IMR-90 (cell line): ENCODE measurements around the gene TTC9. TPM values are rescaled to one million over a fixed set of nuclear protein-coding genes. Genes with fewer than 3 reads are reported as not detected.
A peak's percentile ranks its signal among the peaks of the same experiment; 100 is the strongest.

Source experiments
- ATAC-seq: fragments of 200-7000 bp; cut with Tn5 transposase; 2 replicates; pipeline ENCODE4 v1.9.1; 2020; ENCODE audit warnings: low read depth, mild to moderate bottlenecking, moderate library complexity
- BruUV-seq: library from RNA; stranded (reverse); fragments of 400-500 nt; replicated peaks from 2 replicates; lab custom pipeline; 2021; lab: Mats Ljungman, UMichigan
- CTCF ChIA-PET: fragments of 300-600 bp; formaldehyde crosslinking; extraction: SDS; loops from one replicate; lab custom pipeline; 2021; ENCODE audit warnings: antibody characterized with exemption; lab: Yijun Ruan, JAX
- POLR2A ChIA-PET: fragments of 300-600 bp; sonication (Branson Sonifier 250); formaldehyde crosslinking; loops from one replicate; lab custom pipeline; 2022; ENCODE audit warnings: antibody characterized with exemption; ENCODE audit not compliant: unreplicated experiment; lab: Charles Lee
- DNase-seq: peaks from one replicate; pipeline ENCODE4 v3.0.0; 2013
- H2AFZ ChIP-seq: replicated peaks from 2 replicates; pipeline ENCODE3; 2013; ENCODE audit warnings: low read length, mild to moderate bottlenecking; ENCODE audit not compliant: poor library complexity
- H2AK5ac ChIP-seq: 2 replicates; pipeline ENCODE4 v1.6.1; 2013; ENCODE audit warnings: low read depth, low read length, inconsistent platforms
- H2AK9ac ChIP-seq: replicated peaks from 2 replicates; pipeline ENCODE3; 2013; ENCODE audit warnings: mild to moderate bottlenecking, low read depth, low read length, moderate library complexity; ENCODE audit not compliant: poor library complexity
- H2BK120ac ChIP-seq: 2 replicates; pipeline ENCODE4 v1.6.1; 2013; ENCODE audit warnings: low read depth, low read length, inconsistent platforms
- H2BK15ac ChIP-seq: 3 replicates; pipeline ENCODE4 v1.6.1; 2013; ENCODE audit warnings: low read depth, low read length, inconsistent platforms
- H2BK20ac ChIP-seq: 2 replicates; pipeline ENCODE4 v1.6.1; 2013; ENCODE audit warnings: low read depth, mild to moderate bottlenecking, inconsistent platforms, low read length, moderate library complexity
- H2BK5ac ChIP-seq: 2 replicates; pipeline ENCODE4 v1.6.1; 2013; ENCODE audit warnings: mild to moderate bottlenecking, low read depth, low read length, inconsistent platforms; ENCODE audit not compliant: poor library complexity, severe bottlenecking
- H3K14ac ChIP-seq: replicated peaks from 2 replicates; pipeline ENCODE4 v1.6.1; 2013; ENCODE audit warnings: low read depth, low read length, inconsistent platforms
- H3K18ac ChIP-seq: 2 replicates; pipeline ENCODE4 v1.6.1; 2013; ENCODE audit warnings: low read depth, low read length, control low read depth
- H3K23ac ChIP-seq: 2 replicates; pipeline ENCODE4 v1.6.1; 2013; ENCODE audit warnings: low read depth, low read length, inconsistent platforms
- H3K27ac ChIP-seq: 2 replicates; pipeline ENCODE4 v1.5.1; 2013; ENCODE audit warnings: mild to moderate bottlenecking, control low read depth, low read length; ENCODE audit not compliant: insufficient read depth
- H3K27me3 ChIP-seq: 2 replicates; pipeline ENCODE4 v1.6.1; 2013; ENCODE audit warnings: low read length; ENCODE audit not compliant: control insufficient read depth, insufficient read depth
- H3K36me3 ChIP-seq: 2 replicates; pipeline ENCODE4 v1.6.1; 2013; ENCODE audit warnings: low read length, mixed read lengths; ENCODE audit not compliant: control insufficient read depth, insufficient read depth
- H3K4ac ChIP-seq: 2 replicates; pipeline ENCODE4 v1.6.1; 2013; ENCODE audit warnings: low read depth, low read length, inconsistent platforms
- H3K4me1 ChIP-seq: 2 replicates; pipeline ENCODE4 v1.6.1; 2013; ENCODE audit warnings: low read length, mixed read lengths; ENCODE audit not compliant: control insufficient read depth, insufficient read depth
- H3K4me2 ChIP-seq: 2 replicates; pipeline ENCODE4 v1.6.1; 2013; ENCODE audit warnings: low read depth, mild to moderate bottlenecking, control low read depth, low read length, moderate library complexity
- H3K4me3 ChIP-seq: 2 replicates; pipeline ENCODE4 v1.5.1; 2013; ENCODE audit warnings: low read depth, mild to moderate bottlenecking, control low read depth, low read length, moderate library complexity; ENCODE audit not compliant: insufficient read depth
- H3K56ac ChIP-seq: 2 replicates; pipeline ENCODE4 v1.6.1; 2013; ENCODE audit warnings: low read length, inconsistent platforms; ENCODE audit not compliant: insufficient read depth; ENCODE audit errors: extremely low read depth
- H3K79me1 ChIP-seq, 2 experiments: 2 replicates each; pipeline ENCODE4 v1.6.1; 2013; ENCODE audit warnings: low read length in 2 of 2, inconsistent platforms in 1 of 2, low read depth in 1 of 2
- H3K9ac ChIP-seq: 2 replicates; pipeline ENCODE4 v1.6.1; 2013; ENCODE audit warnings: low read depth, low read length, control low read depth
- H3K9me1 ChIP-seq: 2 replicates; pipeline ENCODE4 v1.6.1; 2013; ENCODE audit warnings: low read length, inconsistent platforms; ENCODE audit not compliant: insufficient read depth
- H3K9me3 ChIP-seq: 2 replicates; pipeline ENCODE4 v1.6.1; 2013; ENCODE audit warnings: low read length; ENCODE audit not compliant: control insufficient read depth, insufficient read depth
- H4K20me1 ChIP-seq: 2 replicates; pipeline ENCODE4 v1.6.1; 2013; ENCODE audit warnings: low read length, inconsistent platforms; ENCODE audit not compliant: insufficient read depth
- H4K5ac ChIP-seq: 2 replicates; pipeline ENCODE4 v1.6.1; 2013; ENCODE audit warnings: mild to moderate bottlenecking, low read depth, low read length, control low read depth
- H4K8ac ChIP-seq, 2 experiments: 2 replicates each; pipeline ENCODE4 v1.6.1; 2013; ENCODE audit warnings: low read depth in 2 of 2, low read length in 2 of 2, control low read depth in 1 of 2, inconsistent platforms in 1 of 2
- H4K91ac ChIP-seq: 2 replicates; pipeline ENCODE4 v1.6.1; 2013; ENCODE audit warnings: low read depth, low read length, inconsistent platforms; ENCODE audit not compliant: insufficient read depth
- NFE2L2 ChIP-seq: fragments of 150-350 bp; IDR thresholded peaks from 2 replicates; pipeline ENCODE4 v1.6.1; 2016; ENCODE audit warnings: low read depth, mild to moderate bottlenecking, low read length
- POLR2A ChIP-seq: IDR thresholded peaks from 2 replicates; pipeline ENCODE4 v1.6.1; 2012; ENCODE audit warnings: mild to moderate bottlenecking, low read depth, low read length
- RAD21 ChIP-seq: IDR thresholded peaks from 2 replicates; pipeline ENCODE4 v1.6.1; 2012; ENCODE audit warnings: low read length, improper control_type of control experiment
- WGBS, 2 experiments: methylation state at CpG; one replicate each; pipeline versions ENCODE4 v1.1.5 to v1.1.7; 2013; ENCODE audit warnings: missing lambda C conversion rate in 2 of 2; ENCODE audit not compliant: insufficient read length in 1 of 2; ENCODE audit errors: extremely low coverage in 2 of 2; 5-methylcytosine and 5-hydroxymethylcytosine counted together
- dilution Hi-C: fragments of 300-500 bp; cut with HindIII; formaldehyde crosslinking; loops from one replicate; pipeline ENCODE4 v1.14.3; 2018; ENCODE audit warnings: low sequenced_read_pairs; ENCODE audit not compliant: unreplicated experiment
- in situ Hi-C: fragments of 300-500 bp; cut with MboI; formaldehyde crosslinking; loops from 3 replicates; pipeline ENCODE4 v1.14.3; 2019; ENCODE audit warnings: low sequenced_read_pairs, inconsistent platforms, mixed read lengths
- intact Hi-C: fragments of 100-400 bp; cut with micrococcal nuclease; formaldehyde crosslinking; loops from 2 replicates; pipeline ENCODE4 v1.10.0; 2022
- polyA plus RNA-seq, 3 experiments: library from polyadenylated mRNA; depleted of rRNA; stranded (reverse); fragments of >200 nt; gene quantifications; 2 replicates each; pipeline ENCODE4 v1.2.3, GENCODE V29; 2012; ENCODE audit warnings: low replicate concordance in 1 of 3
- total RNA-seq: library from RNA; depleted of rRNA; stranded (reverse); fragments of >200 nt; gene quantifications from 2 replicates; pipeline ENCODE4 v1.2.3, GENCODE V29; 2012

TTC9 gene
- total and polyA plus RNA-seq, 2 of the 4 experiments (the other 2 are of a cell fraction): 0.02 TPM; not detected in 1

- Histone ChIP-seq H3K27me3 (peaks cover 10% of the 10 kb centered on the region; the same call in 1 of the 2 replicates), H4K8ac (no peak overlapping the region), H3K18ac (no peak overlapping the region), H3K9me3 (no peaks in the 10 kb centered on the region), H3K4me1 (peaks cover 1% of the 10 kb centered on the region; the same call in 1 of the 2 replicates), H2AFZ (no peak overlapping the region), H3K23ac (no peak overlapping the region), H2BK20ac (no peak overlapping the region), H3K56ac (no peak overlapping the region), H4K91ac (no peak overlapping the region), H2AK5ac (no peak overlapping the region), H4K5ac (no peak overlapping the region), H3K4me2 (no peak overlapping the region), H3K4ac (no peak overlapping the region), H3K27ac (no peak overlapping the region), H3K36me3 (no peaks in the 10 kb centered on the region), H2BK120ac (no peak overlapping the region), H2BK5ac (no peak overlapping the region), H2BK15ac (no peak overlapping the region), H3K4me3 (no peak overlapping the region), H2AK9ac (peak overlapping the region; percentile 33), H3K14ac (no peak overlapping the region), H3K79me1 (no peaks in the 10 kb centered on the region), H4K20me1 (no peaks in the 10 kb centered on the region), H3K9ac (no peak overlapping the region), H3K9me1 (no peaks in the 10 kb centered on the region)
- DNase-seq (peak; percentile 52), ATAC-seq (peak; percentile 21; the same call in 1 of the 2 replicates)
- POLR2A ChIA-PET: no interaction called here
- intact Hi-C loops (no loop called here), dilution Hi-C loops (no loop called here), in situ Hi-C loops (no loop called here)
- TF ChIP-seq RAD21: no peak
- no peak for TF ChIP-seq NFE2L2
- no peak for TF ChIP-seq POLR2A
- CTCF ChIA-PET: no interaction called here
- WGBS, 2 experiments: no CpG with 5 or more reads among the region's 4 CpGs
- BruUV-seq: no TSS peak
These were observed 22.0 kb downstream of the TTC9 start for GRCh38 chr14:70663707-70664179.
